ENCODE measurements around the gene CRTC3. TPM values are rescaled to one million over a fixed set of nuclear protein-coding genes. Genes with fewer than 3 reads are reported as not detected.
"Not testable (repeated sequence)": the region's sequence is repeated elsewhere in the genome, so short reads cannot be mapped to it uniquely, and the experiment has no call there.

CRTC3 gene
- total RNA-seq, 2 experiments from 2014 or later = 5.6 to 14.7 TPM

DNA sequence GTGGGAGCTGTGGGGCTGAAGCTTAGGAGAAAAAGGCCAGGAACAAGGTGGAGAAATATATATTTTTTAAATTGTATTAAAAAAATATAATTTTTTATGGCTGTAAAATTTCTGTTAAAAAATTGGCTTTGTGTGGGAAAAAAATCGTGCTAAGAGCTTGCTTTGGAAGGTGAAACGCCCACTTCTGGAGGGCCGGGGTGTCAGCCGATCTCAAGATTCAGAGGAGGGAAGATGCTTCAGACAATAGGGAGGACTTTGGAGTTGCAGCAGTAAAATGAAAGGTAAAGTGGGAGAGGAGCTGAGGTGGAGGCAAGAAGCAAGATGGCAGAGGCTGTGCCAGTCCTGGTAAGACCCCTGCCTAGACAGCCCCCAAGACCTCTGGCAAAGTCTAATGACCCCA lies 141.5 kb downstream of the CRTC3 start:
- no peak overlapping the region for H3K4me3 ChIP-seq (ENCODE audit: low read depth, low read length, poor library complexity, severe bottlenecking)
- no peak overlapping the region for H3K27ac ChIP-seq (ENCODE audit: low read depth, low read length, poor library complexity, severe bottlenecking)
- H3K4me2 ChIP-seq (ENCODE audit: low read length) = no peak overlapping the region
- ChIA-PET POLR2A (interaction anchor here (0.8 to 1.2 kb wide), 2 partner anchors 26 to 235 kb away, joined by 3 read pairs; no protein-coding TSS in a partner anchor), CTCF (ENCODE audit: unreplicated experiment) (no interaction called here)
- no peak for DNase-seq (ENCODE audit: low spot score)
- no peaks in the 10 kb centered on the region for H3K79me2 ChIP-seq (ENCODE audit: insufficient read depth, low read depth, low read length)
- intact Hi-C loops (cut with micrococcal nuclease; ENCODE audit: unreplicated experiment) = no loop called here
- BruUV-seq (replicated peaks) = no TSS peak
- H3K9me2 ChIP-seq (ENCODE audit: insufficient read depth, low read length) = no peaks in the 10 kb centered on the region
- no peaks in the 10 kb centered on the region for H3K4me1 ChIP-seq (ENCODE audit: insufficient read depth, low read length, poor library complexity, severe bottlenecking)
- H4K20me1 ChIP-seq (ENCODE audit: insufficient read depth, low read length) = no peaks in the 10 kb centered on the region
- no peaks in the 10 kb centered on the region for H3K9me3 ChIP-seq (ENCODE audit: low read length)
- no peaks in the 10 kb centered on the region for H3K36me3 ChIP-seq (ENCODE audit: insufficient read depth, low read length)
- no peak overlapping the region for H2AFZ ChIP-seq (ENCODE audit: low read length)
- TF ChIP-seq EZH2phosphoT487 (IDR thresholded peaks at IDR 0.05; ENCODE audit: borderline replicate concordance, low read depth, low read length) (no peak), CTCF (conservative IDR thresholded peaks at IDR 0.05; ENCODE audit: low read length) (no peak)

DNA sequence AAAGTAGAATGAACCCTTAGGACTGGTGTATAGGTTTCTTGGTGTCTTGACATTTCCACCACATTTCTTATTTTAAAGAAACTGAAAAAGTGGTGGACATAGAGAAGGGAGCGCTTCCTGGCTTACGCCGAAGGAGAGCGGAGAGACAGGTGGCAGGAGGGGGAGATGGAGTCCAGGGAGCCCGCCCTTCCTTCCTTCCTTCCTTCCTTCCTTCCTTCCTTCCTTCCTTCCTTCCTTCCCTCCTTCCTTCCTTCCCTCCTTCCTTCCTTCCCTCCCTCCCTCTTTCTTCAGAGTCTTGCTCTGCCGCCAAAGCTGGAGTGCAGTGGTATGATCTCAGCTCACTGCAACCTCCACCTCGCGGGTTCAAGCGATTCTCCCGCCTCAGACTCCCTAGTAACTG lies 143.6 kb downstream of the CRTC3 start:
- H3K79me2 ChIP-seq (ENCODE audit: insufficient read depth, low read depth, low read length); H3K9me3 ChIP-seq (ENCODE audit: low read length); H3K4me3 ChIP-seq (ENCODE audit: low read depth, low read length, poor library complexity, severe bottlenecking); intact Hi-C loops (cut with micrococcal nuclease; ENCODE audit: unreplicated experiment); DNase-seq (ENCODE audit: low spot score); H3K4me2 ChIP-seq (ENCODE audit: low read length); H4K20me1 ChIP-seq (ENCODE audit: insufficient read depth, low read length); H3K9me2 ChIP-seq (ENCODE audit: insufficient read depth, low read length); H2AFZ ChIP-seq (ENCODE audit: low read length); H3K27ac ChIP-seq (ENCODE audit: low read depth, low read length, poor library complexity, severe bottlenecking); POLR2A ChIA-PET; CTCF ChIA-PET (ENCODE audit: unreplicated experiment); H3K36me3 ChIP-seq (ENCODE audit: insufficient read depth, low read length); H3K4me1 ChIP-seq (ENCODE audit: insufficient read depth, low read length, poor library complexity, severe bottlenecking); BruUV-seq (replicated peaks): not testable (repeated sequence)

GRCh38 chr15:90674476-90674875 lies 144.8 kb downstream of the CRTC3 start:
- Histone ChIP-seq H3K4me2 (ENCODE audit: low read length) (no peak overlapping the region), H2AFZ (ENCODE audit: low read length) (no peak overlapping the region), H3K79me2 (ENCODE audit: insufficient read depth, low read depth, low read length) (no peaks in the 10 kb centered on the region), H3K36me3 (ENCODE audit: insufficient read depth, low read length) (no peaks in the 10 kb centered on the region), H3K9me2 (ENCODE audit: insufficient read depth, low read length) (no peaks in the 10 kb centered on the region), H4K20me1 (ENCODE audit: insufficient read depth, low read length) (no peaks in the 10 kb centered on the region), H3K4me1 (ENCODE audit: insufficient read depth, low read length, poor library complexity, severe bottlenecking) (no peaks in the 10 kb centered on the region), H3K4me3 (ENCODE audit: low read depth, low read length, poor library complexity, severe bottlenecking) (no peak overlapping the region), H3K27ac (ENCODE audit: low read depth, low read length, poor library complexity, severe bottlenecking) (no peak overlapping the region), H3K9me3 (ENCODE audit: low read length) (no peaks in the 10 kb centered on the region)
- intact Hi-C loops (cut with micrococcal nuclease; ENCODE audit: unreplicated experiment) = no loop called here
- POLR2A ChIA-PET = no interaction called here
- TF ChIP-seq CTCF (conservative IDR thresholded peaks at IDR 0.05; ENCODE audit: low read length) = no peak
- TF ChIP-seq EZH2phosphoT487 (IDR thresholded peaks at IDR 0.05; ENCODE audit: borderline replicate concordance, low read depth, low read length) = no peak
- no TSS peak for BruUV-seq (replicated peaks)
- DNase-seq (ENCODE audit: low spot score) = no peak
- CTCF ChIA-PET (ENCODE audit: unreplicated experiment) = no interaction called here

All from OCI-LY7 (cell line).